Peyer's patch (tissue), 4 donors: Measurements from ENCODE around the gene F11R. TPM values are rescaled to one million over a fixed set of nuclear protein-coding genes. Genes with fewer than 3 reads are reported as not detected.

Experiments used
- DNase-seq, 3 donors: peaks; one replicate each; pipeline ENCODE4 v3.0.0-alpha.2; 2017 to 2019
- H3K27ac ChIP-seq, 4 donors: fragments of 200-600 bp; sonication (generic); one replicate each; pipeline ENCODE4 v1.5.1; 2016 to 2019
- H3K27me3 ChIP-seq, 2 donors: fragments of 200-600 bp; sonication (generic); one replicate each; pipeline ENCODE4 v1.5.1; 2019
- H3K36me3 ChIP-seq, 3 donors: fragments of 200-600 bp; sonication (generic); one replicate each; pipeline ENCODE4 v1.5.1; 2016 to 2019
- H3K4me1 ChIP-seq, 4 donors: fragments of 200-600 bp; sonication (generic); one replicate each; pipeline ENCODE4 v1.5.1; 2016 to 2019
- H3K4me3 ChIP-seq, 4 donors: fragments of 200-600 bp; sonication (generic); 1 replicate in 3 of 4; 2 replicates in 1 of 4; pipeline ENCODE4 v1.5.1; 2016 to 2019; ENCODE audit warnings: mild to moderate bottlenecking in 1 of 4
- H3K9me3 ChIP-seq, 4 donors: fragments of 200-600 bp; sonication (generic); one replicate each; pipeline ENCODE4 v1.5.1; 2016 to 2019; ENCODE audit warnings: mild to moderate bottlenecking in 1 of 4
- CTCF ChIP-seq, 6 experiments: fragments of 450-650 bp in 4 of 6; fragments of 200-600 bp in 2 of 6; sonication (generic) in 1 of 6; IDR thresholded peaks; one replicate each; pipeline ENCODE4 v1.5.1; 2017 to 2019; ENCODE audit warnings: antibody characterized with exemption in 6 of 6, mild to moderate bottlenecking in 3 of 6, moderate library complexity in 1 of 6
- POLR2A ChIP-seq, 2 donors: fragments of 450-650 bp; IDR thresholded peaks; one replicate each; pipeline ENCODE4 v1.5.1; 2017; ENCODE audit warnings: antibody characterized with exemption in 2 of 2, mild to moderate bottlenecking in 2 of 2, moderate library complexity in 2 of 2
- total RNA-seq, 4 donors: library from RNA; depleted of rRNA; stranded (reverse); fragments of >200 nt; gene quantifications; one replicate each; pipeline ENCODE4 v1.1.0, GENCODE V29; 2016

Gene F11R
- total RNA-seq, 4 donors from 2014 or later, result 28.9 to 138 (median 110) TPM

- no peaks in the 10 kb centered on the region for H3K36me3 ChIP-seq
- H3K27me3 ChIP-seq, result no peaks in the 10 kb centered on the region
- no peak for DNase-seq
- H3K27ac ChIP-seq, result no peak overlapping the region
- no peak for TF ChIP-seq POLR2A (IDR thresholded peaks at IDR 0.05)
- no peak for TF ChIP-seq CTCF (IDR thresholded peaks at IDR 0.05)
- H3K4me3 ChIP-seq, result no peak overlapping the region
- no peaks in the 10 kb centered on the region for H3K9me3 ChIP-seq
- no peaks in the 10 kb centered on the region for H3K4me1 ChIP-seq
These were observed 64.0 kb downstream of the F11R start for GRCh38 chr1:160956966-160957365.

- Histone ChIP-seq H3K9me3 (no peaks in the 10 kb centered on the region), H3K27me3 (no peaks in the 10 kb centered on the region), H3K27ac (no peak within 1 kb of the TSS), H3K4me1 (no peaks in the 10 kb centered on the region), H3K4me3 (no peak within 1 kb of the TSS), H3K36me3 (no peaks in the 10 kb centered on the region)
- TF ChIP-seq CTCF (IDR thresholded peaks at IDR 0.05) (peak; percentile 20 to 86 (median 72)), POLR2A (IDR thresholded peaks at IDR 0.05) (no peak)
- peak; percentile 20 to 77 (median 68) for DNase-seq
These were observed 66.5 kb downstream of the F11R start, which contains the start of gene ITLN2 for GRCh38 chr1:160954158-160955104. Gene ITLN2 (minus strand): TSS chr1:160954809. CDS start chr1:160954741, 68 bp downstream.

DNA sequence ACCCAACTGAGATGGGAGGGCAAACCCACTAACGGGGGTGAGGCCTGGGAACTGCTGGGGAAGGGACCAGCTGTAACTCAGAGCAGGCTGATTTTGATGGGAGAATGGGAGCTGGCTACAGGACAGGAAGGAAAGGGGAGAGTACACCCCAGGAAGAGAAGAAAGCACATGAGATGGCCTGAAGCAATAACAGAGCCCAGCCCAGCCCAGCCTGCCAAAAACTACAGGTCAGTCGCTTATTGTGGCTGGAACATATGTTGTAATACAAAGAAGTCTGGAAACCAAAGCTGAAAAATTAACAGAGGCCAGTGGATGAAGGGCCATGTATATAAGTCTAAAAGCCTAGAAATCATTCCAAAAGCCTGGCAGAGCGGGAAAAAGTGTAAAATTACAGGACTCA, 67.9 kb downstream of the F11R start:
- no peak overlapping the region for H3K27ac ChIP-seq
- TF ChIP-seq CTCF (IDR thresholded peaks at IDR 0.05), result no peak
- no peak for TF ChIP-seq POLR2A (IDR thresholded peaks at IDR 0.05)
- H3K9me3 ChIP-seq, result no peaks in the 10 kb centered on the region
- H3K27me3 ChIP-seq, result no peaks in the 10 kb centered on the region
- DNase-seq, result no peak
- no peaks in the 10 kb centered on the region for H3K36me3 ChIP-seq
- no peak overlapping the region for H3K4me3 ChIP-seq
- H3K4me1 ChIP-seq, result no peaks in the 10 kb centered on the region

GRCh38 chr1:160952129-160952510, 68.8 kb downstream of the F11R start:
- Histone ChIP-seq H3K9me3 (no peaks in the 10 kb centered on the region), H3K4me1 (peaks cover 0 to 3% (median 0%) of the 10 kb centered on the region in 4 donors)

DNA sequence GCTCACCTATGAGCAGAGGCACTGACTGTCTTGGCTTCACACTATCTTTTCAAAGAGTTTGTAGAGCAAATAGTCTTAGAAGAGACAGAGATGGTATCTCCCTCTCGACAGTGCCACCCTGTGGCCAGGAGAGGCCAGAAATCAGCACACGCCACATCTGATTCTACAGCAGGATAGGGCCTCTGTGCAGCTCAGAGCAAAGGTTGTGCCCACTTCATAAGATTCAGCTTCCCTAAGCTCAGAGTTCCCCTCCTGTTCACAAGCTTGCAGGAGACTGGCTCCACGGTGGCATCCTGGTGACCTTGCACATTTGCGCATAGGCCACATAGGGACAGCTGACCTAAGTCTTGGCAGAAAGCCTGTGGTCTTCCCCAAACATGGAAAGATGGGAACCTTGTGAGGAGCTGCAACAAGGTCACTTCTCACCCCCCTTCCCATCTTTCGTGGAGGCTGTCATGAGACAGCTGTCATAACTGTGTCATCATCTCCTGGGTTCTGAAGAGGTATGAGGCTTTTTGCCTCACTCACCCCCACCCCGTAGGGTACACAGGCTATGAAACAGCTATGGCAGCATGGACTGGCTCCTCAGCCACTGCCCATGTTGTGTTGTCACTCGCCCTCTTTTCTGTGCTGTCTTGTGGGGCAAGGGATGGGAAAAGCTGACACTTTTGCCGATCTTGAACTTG, 69.4 kb downstream of the F11R start:
- DNase-seq, result peak; percentile 59 to 91 (median 83)
- no peak overlapping the region for H3K4me3 ChIP-seq
- H3K27me3 ChIP-seq, result no peaks in the 10 kb centered on the region
- H3K9me3 ChIP-seq, result no peaks in the 10 kb centered on the region
- TF ChIP-seq POLR2A (IDR thresholded peaks at IDR 0.05), result no peak
- TF ChIP-seq CTCF (IDR thresholded peaks at IDR 0.05), result peak in 5 of 6 experiments; percentile 37 to 88 (median 76)
- no peaks in the 10 kb centered on the region for H3K36me3 ChIP-seq
- no peak overlapping the region for H3K27ac ChIP-seq
- peaks cover 0 to 8% (median 0%) of the 10 kb centered on the region in 4 donors for H3K4me1 ChIP-seq

More at GRCh38 chr1:160952129-160952510, 68.8 kb downstream of the F11R start:
- Histone ChIP-seq H3K27me3 (no peaks in the 10 kb centered on the region), H3K36me3 (no peaks in the 10 kb centered on the region), H3K4me3 (no peak overlapping the region), H3K27ac (no peak overlapping the region)
- no peak for DNase-seq
- TF ChIP-seq POLR2A (IDR thresholded peaks at IDR 0.05), result no peak
- TF ChIP-seq CTCF (IDR thresholded peaks at IDR 0.05), result no peak
